ENCODE data around the gene MIDN.

Gene MIDN

DNA sequence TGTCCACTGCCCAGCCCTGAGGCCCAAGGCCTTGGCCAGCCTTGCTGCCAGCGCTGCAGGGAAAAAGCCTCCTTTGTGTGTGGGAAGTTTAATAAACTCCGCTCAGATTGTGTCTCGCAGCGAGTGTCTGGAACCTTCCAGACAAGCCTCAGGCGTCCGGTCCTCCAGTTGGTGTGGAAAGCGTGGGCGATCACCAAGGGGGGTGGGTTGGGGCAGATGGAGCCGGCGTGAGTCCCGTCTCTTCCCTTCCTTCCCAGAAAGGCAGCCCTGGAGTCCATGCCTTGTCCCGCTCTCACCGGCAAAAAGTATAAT is 38.2 kb upstream of the MIDN start:
- TF ChIP-seq, protein P1, sequence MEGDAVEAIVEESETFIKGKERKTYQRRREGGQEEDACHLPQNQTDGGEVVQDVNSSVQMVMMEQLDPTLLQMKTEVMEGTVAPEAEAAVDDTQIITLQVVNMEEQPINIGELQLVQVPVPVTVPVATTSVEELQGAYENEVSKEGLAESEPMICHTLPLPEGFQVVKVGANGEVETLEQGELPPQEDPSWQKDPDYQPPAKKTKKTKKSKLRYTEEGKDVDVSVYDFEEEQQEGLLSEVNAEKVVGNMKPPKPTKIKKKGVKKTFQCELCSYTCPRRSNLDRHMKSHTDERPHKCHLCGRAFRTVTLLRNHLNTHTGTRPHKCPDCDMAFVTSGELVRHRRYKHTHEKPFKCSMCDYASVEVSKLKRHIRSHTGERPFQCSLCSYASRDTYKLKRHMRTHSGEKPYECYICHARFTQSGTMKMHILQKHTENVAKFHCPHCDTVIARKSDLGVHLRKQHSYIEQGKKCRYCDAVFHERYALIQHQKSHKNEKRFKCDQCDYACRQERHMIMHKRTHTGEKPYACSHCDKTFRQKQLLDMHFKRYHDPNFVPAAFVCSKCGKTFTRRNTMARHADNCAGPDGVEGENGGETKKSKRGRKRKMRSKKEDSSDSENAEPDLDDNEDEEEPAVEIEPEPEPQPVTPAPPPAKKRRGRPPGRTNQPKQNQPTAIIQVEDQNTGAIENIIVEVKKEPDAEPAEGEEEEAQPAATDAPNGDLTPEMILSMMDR (IDR thresholded peaks at IDR 0.05; ENCODE audit: borderline replicate concordance, insufficient read depth, low read depth, low read length): no peak
- no peak overlapping the region for H3K4me3 ChIP-seq (ENCODE audit: low read depth, low read length)

DNA sequence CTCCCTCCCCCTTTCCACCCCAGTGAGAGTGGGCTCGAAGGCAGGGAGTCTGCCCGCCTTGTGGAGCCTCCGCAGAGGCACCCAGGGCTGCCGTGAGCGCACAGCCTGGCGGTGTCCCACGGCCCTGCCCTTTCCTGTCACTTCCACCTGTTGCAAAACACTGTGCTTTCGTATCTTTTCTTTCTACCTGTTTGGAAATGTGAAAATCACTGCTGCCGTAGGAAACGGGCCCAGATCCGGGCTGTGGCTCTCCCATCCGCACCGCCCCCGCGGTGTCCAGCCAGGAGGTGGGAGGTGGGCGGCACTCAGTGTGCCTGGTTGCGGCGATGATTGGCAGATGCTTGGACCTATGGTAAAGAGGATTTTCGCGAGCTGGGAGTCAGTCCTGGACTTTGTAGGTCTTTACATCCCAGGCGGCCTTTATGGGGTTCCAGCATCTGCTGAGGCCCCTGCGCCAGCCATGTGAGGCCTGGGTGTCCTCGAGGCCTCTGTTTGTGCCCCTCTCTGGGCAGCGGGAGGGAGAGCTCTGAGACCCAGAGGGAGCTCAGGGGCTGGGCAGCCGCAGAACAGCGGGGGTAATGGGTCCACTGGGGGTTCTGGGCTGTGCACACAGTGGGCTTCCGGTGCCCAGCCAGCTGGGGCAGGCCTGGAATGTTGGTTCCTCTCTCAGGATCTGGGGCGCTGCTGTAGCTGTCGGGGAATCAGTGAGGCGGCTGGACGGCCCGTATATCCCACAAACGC is 36.7 kb upstream of the MIDN start:
- no peak overlapping the region for H3K4me3 ChIP-seq (ENCODE audit: low read depth, low read length)
- TF ChIP-seq, protein P1 (IDR thresholded peaks at IDR 0.05; ENCODE audit: borderline replicate concordance, insufficient read depth, low read depth, low read length): no peak

DNA sequence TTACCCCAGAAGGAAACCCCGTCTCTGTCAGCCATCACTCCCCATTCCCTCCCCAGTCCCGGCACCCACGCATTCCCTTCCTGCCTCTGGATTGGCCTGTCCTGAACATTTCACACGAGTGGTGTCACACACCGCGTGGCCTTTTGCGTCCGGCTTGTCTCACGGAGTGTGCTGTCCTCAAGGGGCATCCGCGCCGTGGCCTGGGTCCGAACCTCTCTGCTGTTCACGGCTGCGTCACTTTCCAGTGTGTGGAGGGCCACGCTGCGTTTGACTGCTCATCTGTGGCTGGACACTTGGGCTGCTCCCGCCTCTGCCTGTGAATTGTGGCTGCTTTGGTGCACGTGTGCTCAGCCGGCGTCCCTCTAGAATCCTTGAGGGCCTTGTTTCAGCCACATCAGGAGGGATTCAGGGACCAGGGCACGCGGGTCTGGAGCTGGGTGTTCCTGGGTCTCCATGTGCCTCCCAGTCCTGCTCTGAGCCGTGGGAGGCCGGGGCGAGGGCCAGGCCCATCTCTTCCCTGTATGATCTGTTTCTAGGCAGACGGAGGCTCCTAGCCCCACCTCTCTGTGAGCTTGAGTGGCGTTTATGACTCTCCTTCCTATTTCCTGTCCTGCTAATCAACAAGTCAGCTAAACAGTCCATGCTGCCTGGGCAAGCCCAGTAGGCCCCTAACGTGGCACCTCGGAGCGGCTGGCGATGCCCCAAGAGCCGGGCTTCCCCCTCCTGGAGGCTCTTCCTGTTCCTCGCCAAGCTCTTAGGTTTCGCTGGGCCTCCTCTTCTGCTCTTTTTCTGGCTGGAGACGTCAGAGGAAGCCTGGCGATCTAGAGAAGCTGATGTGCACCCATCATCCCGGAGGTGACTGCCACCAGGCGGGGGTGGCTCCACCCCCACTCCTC is 34.7 kb upstream of the MIDN start:
- H3K4me3 ChIP-seq (ENCODE audit: low read depth, low read length): peak overlapping the region; percentile 10
- TF ChIP-seq, protein P1 (IDR thresholded peaks at IDR 0.05; ENCODE audit: borderline replicate concordance, insufficient read depth, low read depth, low read length): no peak

DNA sequence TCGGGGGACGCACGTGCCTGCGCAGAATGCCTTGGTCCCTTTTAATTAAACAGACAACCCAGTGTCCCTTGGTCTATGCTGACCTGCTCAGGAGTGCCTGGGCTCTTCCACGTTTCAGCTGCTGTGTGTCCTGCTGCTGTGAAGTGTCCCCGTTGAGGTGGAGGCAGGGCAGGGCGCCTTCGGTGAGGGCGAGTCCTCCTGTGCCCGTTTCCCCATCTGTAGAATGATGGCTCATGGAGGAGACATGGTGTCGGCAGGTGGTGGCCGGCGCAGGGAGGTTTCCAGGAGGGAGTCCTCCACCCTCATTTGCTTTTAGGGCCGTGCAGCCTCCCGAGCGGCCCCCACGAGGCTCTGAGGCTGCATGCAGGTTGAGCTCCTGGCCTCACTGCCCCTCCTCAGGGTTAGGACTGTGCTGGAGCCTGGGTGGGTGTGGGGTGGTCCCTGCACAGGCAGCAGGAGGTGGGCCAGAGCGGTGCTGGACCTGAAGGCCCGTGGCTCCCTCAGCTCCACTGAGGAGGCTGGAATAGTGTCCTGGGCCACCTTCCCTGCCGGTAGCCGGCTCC is 34.0 kb upstream of the MIDN start:
- H3K4me3 ChIP-seq (ENCODE audit: low read depth, low read length): peak overlapping the region; percentile 10
- TF ChIP-seq, protein P1 (IDR thresholded peaks at IDR 0.05; ENCODE audit: borderline replicate concordance, insufficient read depth, low read depth, low read length): no peak

- TF ChIP-seq, protein P1 (IDR thresholded peaks at IDR 0.05; ENCODE audit: borderline replicate concordance, insufficient read depth, low read depth, low read length): no peak
- no peak overlapping the region for H3K4me3 ChIP-seq (ENCODE audit: low read depth, low read length)
Observed at GRCh38 chr19:1214862-1215731, 33.3 kb upstream of the MIDN start.

GRCh38 chr19:1216756-1217155 is 31.6 kb upstream of the MIDN start:
- H3K4me3 ChIP-seq (ENCODE audit: low read depth, low read length): no peak overlapping the region
- TF ChIP-seq, protein P1 (IDR thresholded peaks at IDR 0.05; ENCODE audit: borderline replicate concordance, insufficient read depth, low read depth, low read length): no peak
